GM12878 (cell line): ENCODE data around the gene DACH1. TPM values are rescaled to one million over a fixed set of nuclear protein-coding genes. Genes with fewer than 3 reads are reported as not detected.

ENCODE experiments used
- FOS ChIP-seq: IDR thresholded peaks from 3 replicates; pipeline ENCODE4 v1.6.1; 2011; ENCODE audit warnings: borderline replicate concordance; ENCODE audit not compliant: insufficient read length; ENCODE audit errors: extremely low read depth
- NBN ChIP-seq: fragments of 450-650 bp; IDR thresholded peaks from 2 replicates; pipeline ENCODE4 v1.6.1; 2016
- POLR2AphosphoS2 ChIP-seq: IDR thresholded peaks from 2 replicates; pipeline ENCODE4 v1.6.1; 2011; ENCODE audit warnings: low read depth, mild to moderate bottlenecking, low read length, improper control_type of control experiment, moderate library complexity
- SIN3A ChIP-seq: IDR thresholded peaks from 2 replicates; pipeline ENCODE4 v1.6.1; 2012; ENCODE audit warnings: low read depth, low read length, improper control_type of control experiment
- polyA plus RNA-seq, 11 experiments: library from polyadenylated mRNA; depleted of rRNA in 4 of 11; unstranded in 6 of 11; stranded (reverse) in 5 of 11; fragments of >200 nt; fragmentation: Nextera tagmentation in 4 of 11; fragmentation: Illumina TruSeq in 1 of 11; extraction: Ambion mirVana in 4 of 11; extraction: Trizol in 1 of 11; gene quantifications; 1 replicate in 1 of 11; 2 replicates in 10 of 11; pipeline versions ENCODE4 v1.2.1 to v1.2.3, GENCODE V29; 2011 to 2016; ENCODE audit warnings: inconsistent platforms in 2 of 11, missing spikeins in 2 of 11, low read depth in 1 of 11
- total RNA-seq, 4 experiments: library from RNA; depleted of rRNA in 3 of 4; stranded (reverse); fragments of >200 nt in 3 of 4; fragmentation: Illumina TruSeq in 1 of 4; extraction: Trizol in 1 of 4; gene quantifications; 2 replicates each; pipeline versions ENCODE4 v1.2.1 to v1.2.3, GENCODE V29; 2013 to 2021
- TF ChIP-seq, protein P1 (sequence below): fragments of 450-650 bp; IDR thresholded peaks from 2 replicates; pipeline ENCODE4 v1.6.1; 2017; ENCODE audit warnings: mild to moderate bottlenecking, moderate library complexity
- TF ChIP-seq, protein P2 (sequence below): fragments of 450-650 bp; formaldehyde crosslinking; IDR thresholded peaks from 2 replicates; pipeline ENCODE4 v1.4.0; 2020; ENCODE audit warnings: mild to moderate bottlenecking, moderate library complexity

Gene DACH1
- total and polyA plus RNA-seq, 10 of the 15 experiments (the other 5 are each of a cell fraction or from before 2014, with no cell fraction given), result 0.05 TPM; not detected in 9

DNA sequence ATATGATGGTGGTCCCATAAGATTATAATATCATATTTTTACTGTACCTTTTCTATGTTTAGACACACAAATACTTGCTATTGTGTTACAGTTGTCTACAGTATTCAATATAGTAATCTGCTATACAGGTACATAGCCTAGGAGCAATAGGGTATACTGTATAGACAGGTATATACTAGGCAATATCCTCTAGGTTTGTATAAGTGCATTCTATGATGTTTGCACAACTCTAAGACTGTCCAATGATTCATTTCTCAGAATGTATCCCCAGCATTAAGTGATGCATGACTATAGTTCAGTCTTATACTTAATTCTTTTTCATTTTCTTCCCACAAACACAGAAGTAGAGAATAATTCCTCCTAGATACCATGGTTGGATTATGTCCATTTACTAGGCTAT is 383.3 kb downstream of the DACH1 start (continued):
- TF ChIP-seq, protein P1, sequence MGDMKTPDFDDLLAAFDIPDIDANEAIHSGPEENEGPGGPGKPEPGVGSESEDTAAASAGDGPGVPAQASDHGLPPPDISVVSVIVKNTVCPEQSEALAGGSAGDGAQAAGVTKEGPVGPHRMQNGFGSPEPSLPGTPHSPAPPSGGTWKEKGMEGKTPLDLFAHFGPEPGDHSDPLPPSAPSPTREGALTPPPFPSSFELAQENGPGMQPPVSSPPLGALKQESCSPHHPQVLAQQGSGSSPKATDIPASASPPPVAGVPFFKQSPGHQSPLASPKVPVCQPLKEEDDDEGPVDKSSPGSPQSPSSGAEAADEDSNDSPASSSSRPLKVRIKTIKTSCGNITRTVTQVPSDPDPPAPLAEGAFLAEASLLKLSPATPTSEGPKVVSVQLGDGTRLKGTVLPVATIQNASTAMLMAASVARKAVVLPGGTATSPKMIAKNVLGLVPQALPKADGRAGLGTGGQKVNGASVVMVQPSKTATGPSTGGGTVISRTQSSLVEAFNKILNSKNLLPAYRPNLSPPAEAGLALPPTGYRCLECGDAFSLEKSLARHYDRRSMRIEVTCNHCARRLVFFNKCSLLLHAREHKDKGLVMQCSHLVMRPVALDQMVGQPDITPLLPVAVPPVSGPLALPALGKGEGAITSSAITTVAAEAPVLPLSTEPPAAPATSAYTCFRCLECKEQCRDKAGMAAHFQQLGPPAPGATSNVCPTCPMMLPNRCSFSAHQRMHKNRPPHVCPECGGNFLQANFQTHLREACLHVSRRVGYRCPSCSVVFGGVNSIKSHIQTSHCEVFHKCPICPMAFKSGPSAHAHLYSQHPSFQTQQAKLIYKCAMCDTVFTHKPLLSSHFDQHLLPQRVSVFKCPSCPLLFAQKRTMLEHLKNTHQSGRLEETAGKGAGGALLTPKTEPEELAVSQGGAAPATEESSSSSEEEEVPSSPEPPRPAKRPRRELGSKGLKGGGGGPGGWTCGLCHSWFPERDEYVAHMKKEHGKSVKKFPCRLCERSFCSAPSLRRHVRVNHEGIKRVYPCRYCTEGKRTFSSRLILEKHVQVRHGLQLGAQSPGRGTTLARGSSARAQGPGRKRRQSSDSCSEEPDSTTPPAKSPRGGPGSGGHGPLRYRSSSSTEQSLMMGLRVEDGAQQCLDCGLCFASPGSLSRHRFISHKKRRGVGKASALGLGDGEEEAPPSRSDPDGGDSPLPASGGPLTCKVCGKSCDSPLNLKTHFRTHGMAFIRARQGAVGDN, result no peak
- TF ChIP-seq NBN (no peak), FOS (no peak), POLR2AphosphoS2 (no peak), SIN3A (no peak)
- TF ChIP-seq, protein P2, sequence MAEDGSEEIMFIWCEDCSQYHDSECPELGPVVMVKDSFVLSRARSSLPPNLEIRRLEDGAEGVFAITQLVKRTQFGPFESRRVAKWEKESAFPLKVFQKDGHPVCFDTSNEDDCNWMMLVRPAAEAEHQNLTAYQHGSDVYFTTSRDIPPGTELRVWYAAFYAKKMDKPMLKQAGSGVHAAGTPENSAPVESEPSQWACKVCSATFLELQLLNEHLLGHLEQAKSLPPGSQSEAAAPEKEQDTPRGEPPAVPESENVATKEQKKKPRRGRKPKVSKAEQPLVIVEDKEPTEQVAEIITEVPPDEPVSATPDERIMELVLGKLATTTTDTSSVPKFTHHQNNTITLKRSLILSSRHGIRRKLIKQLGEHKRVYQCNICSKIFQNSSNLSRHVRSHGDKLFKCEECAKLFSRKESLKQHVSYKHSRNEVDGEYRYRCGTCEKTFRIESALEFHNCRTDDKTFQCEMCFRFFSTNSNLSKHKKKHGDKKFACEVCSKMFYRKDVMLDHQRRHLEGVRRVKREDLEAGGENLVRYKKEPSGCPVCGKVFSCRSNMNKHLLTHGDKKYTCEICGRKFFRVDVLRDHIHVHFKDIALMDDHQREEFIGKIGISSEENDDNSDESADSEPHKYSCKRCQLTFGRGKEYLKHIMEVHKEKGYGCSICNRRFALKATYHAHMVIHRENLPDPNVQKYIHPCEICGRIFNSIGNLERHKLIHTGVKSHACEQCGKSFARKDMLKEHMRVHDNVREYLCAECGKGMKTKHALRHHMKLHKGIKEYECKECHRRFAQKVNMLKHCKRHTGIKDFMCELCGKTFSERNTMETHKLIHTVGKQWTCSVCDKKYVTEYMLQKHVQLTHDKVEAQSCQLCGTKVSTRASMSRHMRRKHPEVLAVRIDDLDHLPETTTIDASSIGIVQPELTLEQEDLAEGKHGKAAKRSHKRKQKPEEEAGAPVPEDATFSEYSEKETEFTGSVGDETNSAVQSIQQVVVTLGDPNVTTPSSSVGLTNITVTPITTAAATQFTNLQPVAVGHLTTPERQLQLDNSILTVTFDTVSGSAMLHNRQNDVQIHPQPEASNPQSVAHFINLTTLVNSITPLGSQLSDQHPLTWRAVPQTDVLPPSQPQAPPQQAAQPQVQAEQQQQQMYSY (CRISPR knock-in tag), result no peak
- TF ChIP-seq, all 136 proteins: peak for 0
